Esophagus muscularis mucosa (tissue), 4 donors: ENCODE measurements around the gene TYR. TPM values are rescaled to one million over a fixed set of nuclear protein-coding genes. Genes with fewer than 3 reads are reported as not detected.

Experiments
- DNase-seq: peaks from one replicate; pipeline ENCODE4 v3.0.0-alpha.2; 2017; ENCODE audit errors: extremely low spot score
- H3K27ac ChIP-seq, 4 donors: fragments of 200-600 bp; sonication (generic); replicated peaks in 1 of 4; 1 replicate in 3 of 4; 2 replicates in 1 of 4; pipeline ENCODE4 v1.5.1; 2016 to 2019; ENCODE audit warnings: mild to moderate bottlenecking in 1 of 4
- H3K27me3 ChIP-seq, 4 donors: fragments of 200-600 bp; sonication (generic); one replicate each; pipeline versions ENCODE4 v1.5.1 to v1.6.0; 2016 to 2019
- H3K36me3 ChIP-seq, 4 donors: fragments of 200-600 bp; sonication (generic); one replicate each; pipeline ENCODE4 v1.5.1; 2016 to 2019
- H3K4me1 ChIP-seq, 4 donors: fragments of 200-600 bp; sonication (generic); one replicate each; pipeline ENCODE4 v1.5.1; 2016 to 2019
- H3K4me3 ChIP-seq, 4 donors: fragments of 200-600 bp; sonication (generic); 1 replicate in 2 of 4; 2 replicates in 2 of 4; pipeline ENCODE4 v1.5.1; 2016 to 2019; ENCODE audit warnings: mild to moderate bottlenecking in 4 of 4, moderate library complexity in 1 of 4
- H3K9me3 ChIP-seq, 4 donors: fragments of 200-600 bp; sonication (generic); 1 replicate in 3 of 4; 2 replicates in 1 of 4; pipeline ENCODE4 v1.5.1; 2016 to 2019
- CTCF ChIP-seq, 3 experiments: fragments of 200-600 bp in 2 of 3; fragments of 450-650 bp in 1 of 3; sonication (generic) in 2 of 3; IDR thresholded peaks; one replicate each; pipeline ENCODE4 v1.5.1; 2017 to 2019; ENCODE audit warnings: antibody characterized with exemption in 3 of 3, mild to moderate bottlenecking in 2 of 3, moderate library complexity in 1 of 3
- EP300 ChIP-seq: sonication (generic); formaldehyde crosslinking; IDR thresholded peaks from one replicate; pipeline ENCODE4 v1.6.1; 2017; ENCODE audit warnings: antibody characterized with exemption
- POLR2A ChIP-seq: fragments of 450-650 bp; IDR thresholded peaks from one replicate; pipeline ENCODE4 v1.6.1; 2017; ENCODE audit warnings: antibody characterized with exemption, moderate library complexity, mild to moderate bottlenecking, low read depth
- POLR2AphosphoS5 ChIP-seq, 2 donors: sonication (generic); formaldehyde crosslinking; IDR thresholded peaks; one replicate each; pipeline ENCODE4 v1.6.1; 2017; ENCODE audit warnings: antibody characterized with exemption in 2 of 2
- WGBS: methylation state at CpG from one replicate; pipeline ENCODE4 v1.1.5; 2018; 5-methylcytosine and 5-hydroxymethylcytosine counted together
- intact Hi-C: fragments of 100-400 bp; cut with DNase I; formaldehyde crosslinking; loops from one replicate; pipeline ENCODE4 v1.15.1; 2023
- total RNA-seq, 4 donors: library from RNA; depleted of rRNA; stranded (reverse); fragments of >200 nt; gene quantifications; one replicate each; pipeline versions ENCODE4 v1.1.0 to v1.2.1, GENCODE V29; 2016

TYR gene
- total RNA-seq = not detected

- WGBS = 86% methylated on average over 8 of the region's 8 CpGs
- Histone ChIP-seq H3K4me1 (peaks cover 0 to 5% (median 0%) of the 10 kb centered on the region in 4 donors), H3K27me3 (no peaks in the 10 kb centered on the region), H3K4me3 (no peak within 1 kb of the TSS), H3K36me3 (no peaks in the 10 kb centered on the region), H3K27ac (no peak within 1 kb of the TSS), H3K9me3 (no peaks in the 10 kb centered on the region)
- no peak for DNase-seq
- no peak for TF ChIP-seq EP300
- TF ChIP-seq POLR2A = no peak
- no peak for TF ChIP-seq CTCF (IDR thresholded peaks at IDR 0.05)
- no peak for TF ChIP-seq POLR2AphosphoS5 (IDR thresholded peaks at IDR 0.05)
- intact Hi-C loops = no loop called here
These were observed at the start of gene TYR for GRCh38 chr11:89177691-89178231. TSS of gene TYR (plus strand) at chr11:89177875. CDS start at chr11:89177954, 79 bp downstream.

DNA sequence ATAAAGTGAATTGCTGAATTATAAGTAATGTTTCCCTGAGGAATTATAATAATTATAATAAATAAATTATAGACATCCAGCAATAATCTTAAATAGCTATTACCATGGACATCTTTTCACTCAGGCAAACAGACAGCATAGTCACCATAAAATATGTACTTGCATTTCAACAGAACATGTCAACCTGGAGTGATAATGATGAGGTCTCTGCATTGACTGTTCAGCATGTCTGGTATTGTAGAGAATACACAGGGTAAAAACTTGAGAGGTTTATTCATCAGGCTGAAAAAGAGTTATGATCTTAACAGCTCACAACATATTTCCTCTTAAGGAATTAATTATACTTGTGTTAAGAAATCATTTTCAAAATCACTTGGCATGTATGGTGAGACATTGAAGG lies 41.1 kb upstream of the TYR start:
- Histone ChIP-seq H3K4me3 (no peak overlapping the region), H3K9me3 (no peaks in the 10 kb centered on the region), H3K36me3 (no peaks in the 10 kb centered on the region), H3K27me3 (no peaks in the 10 kb centered on the region), H3K4me1 (no peaks in the 10 kb centered on the region), H3K27ac (no peak overlapping the region)
- DNase-seq = no peak
- intact Hi-C loops = no loop called here
- TF ChIP-seq POLR2A (no peak), EP300 (no peak), CTCF (IDR thresholded peaks at IDR 0.05) (no peak), POLR2AphosphoS5 (IDR thresholded peaks at IDR 0.05) (no peak)

GRCh38 chr11:89147229-89147628 lies 30.4 kb upstream of the TYR start:
- Histone ChIP-seq H3K27ac (no peak overlapping the region), H3K27me3 (no peaks in the 10 kb centered on the region), H3K9me3 (no peaks in the 10 kb centered on the region), H3K36me3 (no peaks in the 10 kb centered on the region), H3K4me3 (no peak overlapping the region), H3K4me1 (no peaks in the 10 kb centered on the region)
- 37% methylated on average over 1 of the region's 1 CpG for WGBS
- intact Hi-C loops = no loop called here
- no peak for TF ChIP-seq EP300
- TF ChIP-seq POLR2AphosphoS5 (IDR thresholded peaks at IDR 0.05) = no peak
- TF ChIP-seq POLR2A = no peak
- no peak for TF ChIP-seq CTCF (IDR thresholded peaks at IDR 0.05)
- DNase-seq = no peak

DNA sequence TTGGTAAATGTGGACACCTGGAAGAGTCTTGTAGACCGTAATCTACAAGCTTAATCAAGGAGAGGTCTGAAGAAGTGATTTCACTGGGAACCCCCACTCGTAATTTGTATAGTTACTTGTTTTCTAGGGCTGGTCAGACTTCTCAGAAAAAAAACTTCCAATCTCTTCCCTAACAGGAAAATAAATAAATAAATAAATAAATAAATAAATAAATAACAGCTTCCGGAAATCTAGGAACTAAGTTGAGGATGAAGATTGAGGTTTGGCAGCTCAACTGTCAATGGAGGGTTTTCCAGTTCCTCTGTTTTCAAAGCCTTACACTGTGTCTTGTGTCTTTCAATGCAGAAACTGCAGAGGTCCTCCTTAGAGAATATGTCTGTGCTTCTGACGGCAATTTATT lies 17.7 kb upstream of the TYR start:
- TF ChIP-seq EP300 (no peak), POLR2A (no peak), CTCF (IDR thresholded peaks at IDR 0.05) (no peak), POLR2AphosphoS5 (IDR thresholded peaks at IDR 0.05) (no peak)
- no peaks in the 10 kb centered on the region for H3K9me3 ChIP-seq
- intact Hi-C loops = no loop called here
- no peaks in the 10 kb centered on the region for H3K4me1 ChIP-seq
- no peak overlapping the region for H3K27ac ChIP-seq
- no peaks in the 10 kb centered on the region for H3K36me3 ChIP-seq
- no peak overlapping the region for H3K4me3 ChIP-seq
- WGBS = 94% methylated on average over 4 of the region's 4 CpGs
- no peaks in the 10 kb centered on the region for H3K27me3 ChIP-seq
- DNase-seq = no peak

DNA sequence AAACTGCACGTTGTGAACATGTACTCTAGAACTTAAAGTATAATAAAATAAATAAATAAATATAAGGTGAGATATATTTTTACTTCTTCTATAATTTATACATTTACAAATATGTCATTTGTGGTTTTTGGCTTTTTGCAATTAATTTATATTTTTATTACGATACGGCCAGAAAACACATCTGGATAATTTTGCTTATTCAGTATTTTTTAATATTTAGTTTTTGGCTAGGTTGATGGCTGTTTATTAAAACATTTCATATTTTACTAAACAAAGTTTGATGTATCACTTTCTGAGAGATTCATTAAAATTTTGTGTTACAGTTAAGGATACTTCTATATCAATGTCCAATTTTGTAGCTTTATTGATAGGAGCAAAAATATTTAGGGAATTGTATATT lies 15.7 kb upstream of the TYR start:
- no peaks in the 10 kb centered on the region for H3K4me1 ChIP-seq
- no peak overlapping the region for H3K27ac ChIP-seq
- WGBS = 79% methylated on average over 3 of the region's 3 CpGs
- H3K9me3 ChIP-seq = no peaks in the 10 kb centered on the region
- H3K4me3 ChIP-seq = no peak overlapping the region
- intact Hi-C loops = no loop called here
- H3K27me3 ChIP-seq = no peaks in the 10 kb centered on the region
- no peaks in the 10 kb centered on the region for H3K36me3 ChIP-seq
- TF ChIP-seq EP300 (no peak), POLR2A (no peak), POLR2AphosphoS5 (IDR thresholded peaks at IDR 0.05) (no peak), CTCF (IDR thresholded peaks at IDR 0.05) (no peak)
- no peak for DNase-seq
